ENCODE data around the gene CLEC4M. TPM values are rescaled to one million over a fixed set of nuclear protein-coding genes. Genes with fewer than 3 reads are reported as not detected.

The CLEC4M gene
- total RNA-seq, 1 experiment from 2014 or later = not detected

DNA sequence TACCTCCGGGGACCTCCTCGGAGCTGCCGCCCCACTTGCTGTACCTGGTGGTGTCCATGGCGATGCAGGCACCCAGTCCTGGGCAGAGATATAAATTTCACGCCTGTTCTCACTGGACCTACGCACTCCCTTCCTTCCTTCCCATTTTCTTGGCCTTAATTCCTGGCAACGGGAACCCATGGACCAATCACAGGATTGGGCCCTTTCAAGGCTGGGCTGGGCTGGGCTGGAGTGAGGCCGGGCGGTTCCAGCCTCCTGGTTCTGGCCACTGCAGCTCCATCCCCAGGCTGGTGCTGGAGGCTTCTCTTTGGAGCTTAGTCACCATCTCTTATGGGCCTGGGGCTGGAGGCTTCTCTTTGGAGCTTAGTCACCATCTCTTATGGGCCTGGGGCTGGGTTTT is 31.0 kb upstream of the CLEC4M start, which contains the start of gene CLEC4G:
Gene CLEC4G (minus strand): TSS at position 66 of the 400 bp plus-strand sequence. CDS start 8 bp downstream, at position 58.
- ATAC-seq = peak; percentile 40; the same call in 1 of the 2 replicates
- peaks cover 58% of the 10 kb centered on the region for H3K27me3 ChIP-seq (ENCODE audit: low read length)

GRCh38 chr19:7733376-7733775 is 29.7 kb upstream of the CLEC4M start:
- Histone ChIP-seq H3K79me2 (ENCODE audit: low read length) (no peaks in the 10 kb centered on the region), H2AFZ (ENCODE audit: low read length) (no peak overlapping the region), H3K4me3 (ENCODE audit: low read length) (no peak overlapping the region), H3K9ac (ENCODE audit: low read length) (no peak overlapping the region), H3F3A (ENCODE audit: low read length, unreplicated experiment) (no peaks in the 10 kb centered on the region), H3K4me2 (ENCODE audit: low read length) (no peak overlapping the region), H3K9me2 (replicated peaks; ENCODE audit: low read length) (no peaks in the 10 kb centered on the region), H3K36me3 (ENCODE audit: low read depth, low read length) (no peaks in the 10 kb centered on the region), H3K4me1 (ENCODE audit: insufficient read depth, low read length) (no peaks in the 10 kb centered on the region), H3K9me3 (ENCODE audit: low read length) (no peaks in the 10 kb centered on the region), H4K20me1 (ENCODE audit: low read length) (no peaks in the 10 kb centered on the region), H3K27me3 (ENCODE audit: low read length) (peaks cover 53% of the 10 kb centered on the region), H3K27ac (ENCODE audit: low read length) (no peak overlapping the region)
- CTCF ChIA-PET = no interaction called here
- no peak for ATAC-seq
- no TSS peak for BruUV-seq (replicated peaks)
- POLR2A ChIA-PET (ENCODE audit: unreplicated experiment) = no interaction called here
- TF ChIP-seq CTCF (conservative IDR thresholded peaks at IDR 0.05; ENCODE audit: low read depth, low read length) = no peak
- TF ChIP-seq EZH2 (IDR thresholded peaks at IDR 0.05; ENCODE audit: low read length, unreplicated experiment) = no peak
- no peak for TF ChIP-seq EZH2phosphoT487 (IDR thresholded peaks at IDR 0.05; ENCODE audit: borderline replicate concordance, low read length)
- intact Hi-C loops (cut with micrococcal nuclease) = no loop called here
- DNase-seq = no peak

More for the DNA sequence above, 31.0 kb upstream of the CLEC4M start, which contains the start of gene CLEC4G:
- Histone ChIP-seq H3K9me2 (replicated peaks; ENCODE audit: low read length) (no peaks in the 10 kb centered on the region), H3K4me2 (ENCODE audit: low read length) (no peak within 1 kb of the TSS), H2AFZ (ENCODE audit: low read length) (no peak within 1 kb of the TSS), H4K20me1 (ENCODE audit: low read length) (no peaks in the 10 kb centered on the region), H3K9ac (ENCODE audit: low read length) (no peak within 1 kb of the TSS), H3K9me3 (ENCODE audit: low read length) (no peaks in the 10 kb centered on the region), H3F3A (ENCODE audit: low read length, unreplicated experiment) (no peaks in the 10 kb centered on the region), H3K27ac (ENCODE audit: low read length) (no peak within 1 kb of the TSS), H3K79me2 (ENCODE audit: low read length) (no peaks in the 10 kb centered on the region), H3K4me3 (ENCODE audit: low read length) (no peak within 1 kb of the TSS), H3K36me3 (ENCODE audit: low read depth, low read length) (no peaks in the 10 kb centered on the region), H3K4me1 (ENCODE audit: insufficient read depth, low read length) (no peaks in the 10 kb centered on the region)
- no peak for DNase-seq
- no peak for TF ChIP-seq EZH2phosphoT487 (IDR thresholded peaks at IDR 0.05; ENCODE audit: borderline replicate concordance, low read length)
- no peak for TF ChIP-seq EZH2 (IDR thresholded peaks at IDR 0.05; ENCODE audit: low read length, unreplicated experiment)
- TF ChIP-seq CTCF (conservative IDR thresholded peaks at IDR 0.05; ENCODE audit: low read depth, low read length) = no peak
- CTCF ChIA-PET = no interaction called here
- intact Hi-C loops (cut with micrococcal nuclease) = no loop called here
- POLR2A ChIA-PET (ENCODE audit: unreplicated experiment) = no interaction called here
- BruUV-seq (replicated peaks) = no TSS peak

- CTCF ChIA-PET = no interaction called here
- ATAC-seq (no peak), DNase-seq (no peak)
- BruUV-seq (replicated peaks) = no TSS peak
- intact Hi-C loops (cut with micrococcal nuclease) = no loop called here
- TF ChIP-seq EZH2phosphoT487 (IDR thresholded peaks at IDR 0.05; ENCODE audit: borderline replicate concordance, low read length) (no peak), CTCF (conservative IDR thresholded peaks at IDR 0.05; ENCODE audit: low read depth, low read length) (no peak), EZH2 (IDR thresholded peaks at IDR 0.05; ENCODE audit: low read length, unreplicated experiment) (no peak)
- H3K4me1 ChIP-seq (ENCODE audit: insufficient read depth, low read length) = no peaks in the 10 kb centered on the region
- no peak overlapping the region for H3K9ac ChIP-seq (ENCODE audit: low read length)
- no peaks in the 10 kb centered on the region for H3K9me2 ChIP-seq (replicated peaks; ENCODE audit: low read length)
- H3K4me3 ChIP-seq (ENCODE audit: low read length) = no peak overlapping the region
- POLR2A ChIA-PET (ENCODE audit: unreplicated experiment) = no interaction called here
- H2AFZ ChIP-seq (ENCODE audit: low read length) = no peak overlapping the region
- no peaks in the 10 kb centered on the region for H4K20me1 ChIP-seq (ENCODE audit: low read length)
- no peaks in the 10 kb centered on the region for H3K79me2 ChIP-seq (ENCODE audit: low read length)
- no peaks in the 10 kb centered on the region for H3F3A ChIP-seq (ENCODE audit: low read length, unreplicated experiment)
- H3K36me3 ChIP-seq (ENCODE audit: low read depth, low read length) = no peaks in the 10 kb centered on the region
- H3K9me3 ChIP-seq (ENCODE audit: low read length) = no peaks in the 10 kb centered on the region
- H3K27ac ChIP-seq (ENCODE audit: low read length) = no peak overlapping the region
- H3K4me2 ChIP-seq (ENCODE audit: low read length) = no peak overlapping the region
- peaks cover 46% of the 10 kb centered on the region for H3K27me3 ChIP-seq (ENCODE audit: low read length)
These were observed 28.5 kb upstream of the CLEC4M start for GRCh38 chr19:7734220-7735203.

Data from PC-3 (cell line).